BJ (cell line): Measurements from ENCODE around the gene TYW5. TPM values are rescaled to one million over a fixed set of nuclear protein-coding genes. Genes with fewer than 3 reads are reported as not detected.
A peak's percentile ranks its signal among the peaks of the same experiment; 100 is the strongest.

Experiments
- CTCF ChIA-PET: fragments of 350-600 bp; formaldehyde crosslinking; extraction: SDS; loops from one replicate; lab custom pipeline; 2021; ENCODE audit warnings: antibody characterized with exemption, inconsistent platforms; lab: Yijun Ruan, JAX
- POLR2A ChIA-PET: fragments of 300-600 bp; sonication (Branson Sonifier 250); formaldehyde crosslinking; extraction: SDS; loops from one replicate; lab custom pipeline; 2021; ENCODE audit warnings: antibody characterized with exemption; lab: Charles Lee
- DNase-seq: peaks from one replicate; pipeline ENCODE4 v3.0.0-alpha.2; 2011; ENCODE audit warnings: low read depth
- H3K27me3 ChIP-seq: 2 replicates; pipeline ENCODE4 v1.6.0; 2011; ENCODE audit warnings: low read length; ENCODE audit not compliant: control insufficient read depth, insufficient read depth
- H3K36me3 ChIP-seq: 2 replicates; pipeline ENCODE4 v1.5.1; 2011; ENCODE audit warnings: low read length; ENCODE audit not compliant: control insufficient read depth, insufficient read depth
- H3K4me3 ChIP-seq: 2 replicates; pipeline ENCODE4 v1.5.1; 2011; ENCODE audit warnings: low read depth, mild to moderate bottlenecking, control low read depth, low read length
- CTCF ChIP-seq: IDR thresholded peaks from 2 replicates; pipeline ENCODE4 v1.5.1; 2011; ENCODE audit warnings: low read depth, mild to moderate bottlenecking, control low read depth, inconsistent platforms, low read length, moderate library complexity; ENCODE audit not compliant: insufficient read depth
- polyA plus RNA-seq: library from polyadenylated mRNA; depleted of rRNA; stranded (reverse); fragments of >200 nt; gene quantifications from 2 replicates; pipeline ENCODE4 v1.2.3, GENCODE V29; 2011

The TYW5 gene
- polyA plus RNA-seq, 1 experiment: 2.9 TPM

DNA sequence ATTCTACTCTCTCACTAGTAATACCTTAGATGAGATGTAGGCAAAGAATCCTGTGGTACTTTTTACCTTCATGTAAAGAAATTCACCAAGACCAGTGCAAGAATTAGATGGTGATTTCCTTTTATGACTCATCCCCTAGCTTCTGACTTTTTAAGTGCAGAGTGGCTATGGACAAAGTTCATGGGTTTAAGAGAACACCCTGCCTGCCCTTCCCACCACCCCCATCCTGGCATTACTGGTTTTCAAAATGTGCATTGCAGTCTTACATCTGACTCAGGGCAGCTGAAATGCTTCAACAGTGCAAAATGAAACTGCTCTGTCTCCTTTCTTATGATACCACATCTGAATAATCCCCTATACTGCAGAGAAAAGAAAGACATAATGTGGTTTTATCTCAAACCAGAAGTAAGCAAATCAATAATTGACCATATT lies 22.7 kb upstream of the TYW5 start:
- Histone ChIP-seq H3K4me3 (no peak overlapping the region), H3K27me3 (no peaks in the 10 kb centered on the region), H3K36me3 (no peaks in the 10 kb centered on the region)
- ChIA-PET CTCF (interaction anchor here (1.3 to 3.4 kb wide), 4 partner anchors 159 to 547 kb away, joined by 3 to 41 read pairs (median 4); no protein-coding TSS in a partner anchor), POLR2A (no interaction called here)
- DNase-seq: no peak
- TF ChIP-seq CTCF: no peak

DNA sequence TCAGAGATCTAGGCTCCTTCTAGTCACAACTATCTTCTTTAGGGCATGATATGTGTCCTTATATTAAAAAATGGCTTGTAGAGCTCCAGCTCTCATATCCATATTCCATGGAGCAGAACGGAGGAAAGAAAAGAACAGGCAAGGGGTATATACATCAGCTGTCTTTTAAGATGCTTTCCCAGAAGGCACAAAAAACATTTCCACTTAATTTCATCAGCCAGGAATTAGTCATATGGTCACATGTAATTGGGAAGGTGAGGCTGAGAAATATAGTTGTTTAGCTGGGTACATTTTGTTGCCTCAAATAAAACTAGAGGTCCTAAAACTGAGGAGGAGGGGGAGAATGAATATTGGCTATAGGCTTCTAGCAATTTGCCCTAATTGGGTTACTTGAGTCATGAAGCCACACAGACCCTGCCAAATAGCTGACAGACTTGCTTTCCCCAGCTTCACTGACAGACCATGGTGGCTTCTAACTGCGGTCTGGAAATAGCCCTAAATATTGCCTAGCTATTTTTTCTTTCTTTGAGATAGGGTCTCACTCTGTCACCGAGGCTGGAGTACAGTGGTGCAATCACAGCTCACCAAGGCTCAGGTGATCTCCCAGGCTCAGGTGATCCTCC lies 20.1 kb upstream of the TYW5 start:
- CTCF ChIA-PET: interaction anchor here (1.2 to 4.4 kb wide), 4 partner anchors 10 to 728 kb away, joined by 3 to 62 read pairs (median 10); partner anchors contain the start of gene KCTD18

DNA sequence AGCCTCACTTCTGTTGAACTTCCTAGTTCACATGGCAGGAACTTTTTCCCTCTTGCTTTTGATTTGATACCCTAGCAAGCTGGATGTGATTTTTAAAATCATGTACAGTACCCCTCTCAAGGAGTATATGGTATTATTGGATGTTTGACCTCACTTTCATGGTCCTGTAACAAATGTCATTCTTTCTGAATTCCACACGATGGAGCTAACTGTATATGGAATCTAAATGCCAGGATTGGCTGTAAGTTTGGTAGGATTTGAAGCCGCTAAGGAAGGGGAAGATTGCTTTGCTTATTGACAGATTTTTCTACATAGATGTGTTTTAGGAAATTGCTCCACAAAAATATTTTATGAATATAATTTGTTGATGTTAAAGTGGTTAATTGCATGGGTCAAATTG lies 18.4 kb upstream of the TYW5 start:
- ChIA-PET CTCF (interaction anchor here (0.7 to 4.4 kb wide), 21 partner anchors 9 to 739 kb away, joined by 3 to 62 read pairs (median 3); partner anchors contain the start of gene KCTD18), POLR2A (no interaction called here)
- no peak overlapping the region for H3K4me3 ChIP-seq

More for the DNA sequence above, 20.1 kb upstream of the TYW5 start:
- POLR2A ChIA-PET: interaction anchor here (0.6 kb wide), 1 partner anchor 146 kb away, joined by 3 read pairs; no protein-coding TSS in a partner anchor
- Histone ChIP-seq H3K27me3 (no peaks in the 10 kb centered on the region), H3K36me3 (no peaks in the 10 kb centered on the region), H3K4me3 (no peak overlapping the region)
- no peak for DNase-seq
- TF ChIP-seq CTCF: no peak

GRCh38 chr2:199972088-199972626 lies 16.9 kb upstream of the TYW5 start:
- no peak overlapping the region for H3K4me3 ChIP-seq
- POLR2A ChIA-PET: no interaction called here
- CTCF ChIA-PET: interaction anchor here (1.0 to 3.0 kb wide), 2 partner anchors 31 to 731 kb away, joined by 3 to 9 read pairs; no protein-coding TSS in a partner anchor
- H3K36me3 ChIP-seq: no peaks in the 10 kb centered on the region
- TF ChIP-seq CTCF: no peak
- DNase-seq: no peak
- H3K27me3 ChIP-seq: no peaks in the 10 kb centered on the region

More for the DNA sequence above, 18.4 kb upstream of the TYW5 start:
- H3K27me3 ChIP-seq: no peaks in the 10 kb centered on the region
- DNase-seq: no peak
- H3K36me3 ChIP-seq: no peaks in the 10 kb centered on the region
- peak; percentile 53 for TF ChIP-seq CTCF

GRCh38 chr2:199968126-199968525 lies 12.8 kb upstream of the TYW5 start:
- ChIA-PET POLR2A (no interaction called here), CTCF (interaction anchor here (0.8 kb wide), 1 partner anchor 401 kb away, joined by 3 read pairs; no protein-coding TSS in a partner anchor)
- H3K27me3 ChIP-seq: no peaks in the 10 kb centered on the region
- DNase-seq: no peak
- H3K36me3 ChIP-seq: peaks cover 2% of the 10 kb centered on the region; the same call in 1 of the 2 replicates
- no peak for TF ChIP-seq CTCF
- H3K4me3 ChIP-seq: no peak overlapping the region
